NCI-H146 treated with DMSO at 0.1 percent for 48 hours (cell line): ENCODE results near the gene F8A1.
"Not testable (repeated sequence)": the region's sequence is repeated elsewhere in the genome, so short reads cannot be mapped to it uniquely, and the experiment has no call there.

Source experiments
- DNase-seq: peaks from one replicate; lab custom pipeline; 2025; ENCODE audit not compliant: unreplicated experiment; lab: John Stamatoyannopoulos, UW

F8A1 gene

GRCh38 chrX:154886069-154886788, at the start of gene F8A1:
F8A1 (plus strand) TSS chrX:154886355; CDS start chrX:154886375, 20 bp downstream.
- not testable (repeated sequence) for DNase-seq

DNA sequence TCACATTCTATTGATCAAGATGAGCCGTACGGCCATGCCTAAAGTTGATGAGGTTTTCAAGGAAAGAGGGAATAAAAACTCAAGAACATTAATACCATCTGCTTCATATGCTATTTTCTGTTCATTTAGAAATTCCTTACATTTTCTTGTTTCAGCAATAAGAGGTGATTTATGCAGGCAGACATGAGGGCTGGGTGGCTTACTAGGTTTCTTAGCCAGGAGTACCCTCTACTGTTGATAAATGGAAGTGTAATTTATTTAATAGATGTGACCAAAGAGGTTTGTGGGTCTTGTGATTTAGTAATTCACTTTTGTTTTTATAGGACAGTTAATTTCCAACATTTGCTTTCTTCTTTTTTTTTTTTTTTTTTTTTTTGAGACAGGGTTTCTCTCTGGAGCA, 45.3 kb upstream of the F8A1 start:
- peak; percentile 54 for DNase-seq

- no peak for DNase-seq
Observed at GRCh38 chrX:154850957-154851611, 35.1 kb upstream of the F8A1 start.

DNA sequence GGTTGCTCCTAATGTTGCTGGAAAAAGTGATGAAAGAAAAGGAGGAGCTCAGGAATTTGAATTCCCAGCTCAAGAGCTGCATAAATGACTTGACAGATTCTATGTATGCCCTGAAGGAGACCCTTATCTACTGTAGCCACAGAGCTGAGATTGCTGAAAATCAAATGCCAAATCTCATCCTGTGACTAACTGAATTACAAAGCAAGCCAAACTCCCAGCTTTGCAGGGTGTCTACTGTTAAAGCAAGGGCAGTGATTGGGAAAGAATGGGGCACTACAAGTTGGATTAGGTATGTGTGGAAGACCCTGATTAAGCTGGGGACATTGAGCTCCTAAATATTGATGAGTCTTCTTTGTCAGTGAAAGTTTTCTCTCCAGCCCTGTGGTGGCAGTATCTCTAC, 30.9 kb upstream of the F8A1 start:
- no peak for DNase-seq

- DNase-seq = not testable (repeated sequence)
Observed at GRCh38 chrX:154868522-154868921, 17.6 kb upstream of the F8A1 start.

- DNase-seq = no peak
Observed at GRCh38 chrX:154873329-154873728, 12.8 kb upstream of the F8A1 start.

DNA sequence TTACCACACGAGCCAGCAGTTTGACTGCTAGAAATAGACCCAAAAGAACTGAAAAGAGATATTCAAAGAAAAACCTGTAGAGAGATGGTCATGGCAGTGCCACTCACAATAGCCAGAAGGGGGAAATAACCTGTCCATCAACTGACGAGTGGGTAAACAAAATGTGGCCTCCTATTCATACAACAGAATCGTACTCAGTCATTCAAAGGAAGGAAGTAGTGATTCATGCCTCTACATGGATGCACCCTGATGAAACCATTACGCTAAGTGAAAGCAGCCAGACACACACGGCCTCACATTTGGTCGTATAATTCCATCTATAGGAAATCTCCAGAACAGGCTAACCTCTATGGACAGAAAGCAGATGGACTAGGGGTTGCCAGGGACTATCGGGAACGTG, 2.1 kb upstream of the F8A1 start:
- DNase-seq = not testable (repeated sequence)

DNA sequence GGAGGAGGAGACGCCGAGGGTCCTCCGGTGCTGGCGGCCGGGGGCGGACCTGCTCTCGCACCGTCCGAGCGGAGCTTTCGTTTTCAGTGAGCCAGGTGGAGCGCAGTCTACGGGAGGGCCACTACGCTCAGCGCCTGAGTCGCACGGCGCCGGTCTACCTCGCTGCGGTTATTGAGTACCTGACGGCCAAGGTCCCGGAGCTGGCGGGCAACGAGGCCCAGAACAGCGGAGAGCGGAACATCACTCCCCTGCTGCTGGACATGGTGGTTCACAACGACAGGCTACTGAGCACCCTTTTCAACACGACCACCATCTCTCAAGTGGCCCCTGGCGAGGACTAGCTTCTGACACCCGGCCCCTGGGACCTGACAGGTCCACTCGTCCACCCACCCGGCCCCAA, 1.1 kb upstream of the F8A1 start:
- not testable (repeated sequence) for DNase-seq

DNA sequence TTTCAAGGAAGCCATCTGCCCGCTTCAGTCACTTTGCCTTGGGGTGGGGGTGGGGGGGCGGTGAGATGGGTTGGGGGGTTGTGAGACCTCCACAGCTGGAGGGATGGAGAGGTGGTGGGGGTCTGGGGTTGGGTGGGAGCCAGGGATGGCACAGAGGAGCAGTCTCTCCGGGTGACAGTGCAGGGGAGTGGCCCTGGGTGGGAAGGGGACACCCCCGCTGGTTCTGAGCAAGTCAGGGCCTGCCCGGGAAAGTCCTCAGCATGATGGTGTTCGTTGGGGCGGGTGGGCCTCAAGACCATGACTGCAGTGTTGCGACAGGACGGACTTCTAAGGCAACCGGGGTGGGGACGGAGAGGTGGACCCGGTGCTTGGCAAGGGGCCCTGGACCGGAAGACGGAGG, 606 bp upstream of the F8A1 start:
- DNase-seq = not testable (repeated sequence)

DNA sequence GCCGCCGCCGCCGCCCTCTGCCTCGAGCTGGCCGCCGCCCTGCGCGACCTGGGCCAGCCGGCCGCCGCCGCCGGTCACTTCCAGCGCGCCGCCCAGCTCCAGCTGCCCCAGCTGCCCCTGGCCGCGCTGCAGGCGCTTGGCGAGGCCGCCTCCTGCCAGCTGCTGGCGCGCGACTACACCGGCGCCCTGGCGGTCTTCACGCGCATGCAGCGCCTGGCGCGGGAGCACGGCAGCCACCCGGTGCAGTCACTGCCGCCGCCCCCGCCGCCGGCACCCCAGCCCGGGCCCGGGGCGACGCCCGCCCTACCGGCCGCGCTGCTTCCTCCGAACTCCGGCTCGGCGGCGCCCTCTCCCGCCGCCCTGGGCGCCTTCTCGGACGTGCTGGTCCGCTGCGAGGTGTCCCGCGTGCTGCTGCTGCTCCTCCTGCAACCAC, 650 bp downstream of the F8A1 start:
- not testable (repeated sequence) for DNase-seq

- DNase-seq = no peak
Observed at GRCh38 chrX:154890990-154891639, 5.0 kb downstream of the F8A1 start.

GRCh38 chrX:154892296-154892695, 6.1 kb downstream of the F8A1 start:
- DNase-seq = no peak

DNA sequence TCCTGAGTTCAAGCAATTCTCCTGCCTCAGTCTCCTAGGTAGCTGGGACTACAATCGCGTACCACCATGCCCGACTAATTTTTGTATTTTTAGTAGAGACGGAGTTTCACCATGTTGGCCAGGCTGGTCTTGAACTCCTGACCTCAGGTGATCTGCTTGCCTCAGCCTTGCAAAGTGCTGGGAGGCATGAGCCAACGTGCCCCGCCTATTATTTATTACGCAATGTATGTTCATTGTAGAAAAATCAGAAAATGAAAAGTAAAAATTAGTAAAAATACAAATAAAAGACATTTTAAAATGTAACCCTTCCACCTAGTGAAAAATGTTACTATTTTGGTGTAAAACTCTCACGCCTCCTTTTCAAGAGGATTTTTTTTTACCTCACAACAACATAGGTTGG, 14.2 kb downstream of the F8A1 start:
- no peak for DNase-seq

GRCh38 chrX:154902408-154902807, 16.3 kb downstream of the F8A1 start:
- no peak for DNase-seq

GRCh38 chrX:154908821-154909220, 22.7 kb downstream of the F8A1 start:
- DNase-seq = no peak

DNA sequence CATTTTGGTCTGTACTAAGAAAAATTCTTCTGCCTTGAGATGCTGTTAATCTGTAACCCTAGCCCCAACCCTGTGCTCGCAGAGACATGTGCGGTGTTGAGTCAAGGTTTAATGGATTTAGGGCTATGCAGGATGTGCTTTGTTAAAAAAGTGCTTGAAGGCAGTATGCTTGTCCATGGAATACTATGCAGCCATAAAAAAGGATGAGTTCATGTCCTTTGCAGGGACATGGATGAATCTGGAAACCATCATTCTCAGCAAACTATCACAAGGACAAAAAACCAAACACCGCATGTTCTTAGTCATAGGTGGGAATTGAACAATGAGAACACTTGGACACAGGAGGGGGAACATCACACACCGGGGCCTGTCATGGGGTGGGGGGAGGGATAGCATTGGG, 23.9 kb downstream of the F8A1 start:
- not testable (repeated sequence) for DNase-seq

DNA sequence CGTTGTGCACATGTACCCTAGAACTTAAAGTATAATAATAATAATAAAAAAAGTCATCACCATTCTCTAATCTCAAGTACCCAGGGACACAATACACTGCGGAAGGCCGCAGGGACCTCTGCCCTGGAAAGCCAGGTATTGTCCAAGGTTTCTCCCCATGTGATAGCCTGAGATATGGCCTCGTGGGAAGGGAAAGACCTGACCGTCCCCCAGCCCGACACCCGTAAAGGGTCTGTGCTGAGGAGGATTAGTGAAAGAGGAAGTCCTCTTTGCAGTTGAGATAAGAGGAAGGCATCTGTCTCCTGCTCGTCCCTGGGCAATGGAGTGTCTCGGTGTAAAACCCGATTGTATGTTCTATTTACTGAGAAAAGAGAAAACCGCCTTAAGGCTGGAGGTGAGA, 24.4 kb downstream of the F8A1 start:
- DNase-seq = not testable (repeated sequence)

DNA sequence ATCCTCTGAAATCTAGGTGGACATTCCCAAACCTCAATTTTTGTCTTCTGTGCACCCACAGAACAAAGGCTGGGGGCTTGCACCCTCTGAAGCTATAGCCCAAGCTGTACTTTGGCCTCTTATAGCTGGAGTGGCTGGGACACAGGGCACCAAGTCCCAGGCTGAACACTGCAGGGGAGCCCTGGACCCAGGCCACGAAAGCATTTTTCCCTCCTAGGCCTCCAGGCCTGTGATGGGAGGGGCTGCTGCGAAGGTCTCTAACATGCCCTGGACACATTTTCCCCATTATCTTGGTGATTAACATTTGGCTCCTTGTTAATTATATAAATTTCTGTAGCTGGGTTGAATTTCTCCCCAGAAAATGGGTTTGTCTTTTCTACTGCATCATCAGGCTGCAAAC, 27.9 kb downstream of the F8A1 start:
- no peak for DNase-seq

DNA sequence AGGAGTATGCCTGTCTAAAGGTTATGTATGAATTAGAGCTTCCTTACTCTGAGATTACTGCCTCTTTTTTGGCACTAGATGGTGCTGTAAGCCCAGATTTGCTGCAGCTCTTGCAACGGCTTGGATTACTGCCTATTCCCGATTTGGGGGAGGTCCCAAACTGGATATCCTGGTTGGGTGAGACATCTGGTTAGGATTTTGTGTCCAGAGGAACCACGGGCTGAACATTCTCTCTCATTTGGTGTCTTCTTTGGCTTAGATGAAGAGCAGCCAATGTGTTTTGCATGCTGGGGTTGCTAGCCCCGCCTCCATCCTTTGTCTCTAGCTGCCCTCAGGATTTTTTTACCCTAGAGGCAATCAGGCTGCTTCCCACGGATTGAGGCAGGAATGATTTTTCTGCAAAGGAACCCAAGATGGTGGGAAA, 31.9 kb downstream of the F8A1 start:
- peak; percentile 42 for DNase-seq

- DNase-seq = not testable (repeated sequence)
Observed at GRCh38 chrX:154924771-154925170, 38.6 kb downstream of the F8A1 start.
